HEK293 (cell line): ENCODE measurements around the gene NECTIN4.
A peak's percentile ranks its signal among the peaks of the same experiment; 100 is the strongest.

Experiments
- CTCF ChIA-PET: fragments of 350-600 bp; formaldehyde crosslinking; extraction: SDS; loops from one replicate; lab custom pipeline; 2021; ENCODE audit warnings: antibody characterized with exemption; lab: Yijun Ruan, JAX
- POLR2A ChIA-PET: fragments of 300-600 bp; formaldehyde crosslinking; extraction: SDS; loops from one replicate; lab custom pipeline; 2020; ENCODE audit warnings: antibody characterized with exemption, inconsistent platforms; lab: Yijun Ruan, JAX
- H3K27ac ChIP-seq: fragments of 200-500 bp; sonication (Bioruptor generic); 2 replicates; pipeline ENCODE4 v1.5.1; 2014; ENCODE audit warnings: low read depth, low read length, control low read depth, inconsistent platforms; ENCODE audit errors: extremely low read depth
- H3K36me3 ChIP-seq, 2 experiments: fragments of 200-500 bp in 1 of 2; sonication (Bioruptor generic) in 1 of 2; 1 replicate in 1 of 2; 2 replicates in 1 of 2; pipeline ENCODE4 v1.5.1; 2014 to 2017; ENCODE audit warnings: inconsistent platforms in 2 of 2, low read length in 2 of 2; ENCODE audit not compliant: control insufficient read depth in 2 of 2, insufficient read depth in 1 of 2
- H3K4me1 ChIP-seq: fragments of 200-500 bp; sonication (Bioruptor generic); 2 replicates; pipeline ENCODE4 v1.5.1; 2014; ENCODE audit warnings: mild to moderate bottlenecking, low read length, inconsistent platforms; ENCODE audit not compliant: control insufficient read depth, insufficient read depth
- H3K4me3 ChIP-seq: 2 replicates; pipeline ENCODE4 v1.5.1; 2011; ENCODE audit warnings: low read depth, mild to moderate bottlenecking, control low read depth, low read length, moderate library complexity
- H3K9me3 ChIP-seq: fragments of 200-500 bp; sonication (Bioruptor generic); 2 replicates; pipeline ENCODE4 v1.5.1; 2014; ENCODE audit warnings: low read depth, low read length, inconsistent platforms; ENCODE audit not compliant: control insufficient read depth, insufficient read depth
- KLF1 ChIP-seq: fragments of 450-650 bp; formaldehyde crosslinking; IDR thresholded peaks from 2 replicates; pipeline ENCODE4 v1.5.1; 2016; ENCODE audit warnings: missing biosample characterization, missing genetic modification characterization
- KLF8 ChIP-seq: fragments of 450-650 bp; formaldehyde crosslinking; IDR thresholded peaks from 2 replicates; pipeline ENCODE4 v1.5.1; 2016; ENCODE audit warnings: missing biosample characterization, missing genetic modification characterization
- ZBTB20 ChIP-seq: fragments of 450-650 bp; formaldehyde crosslinking; IDR thresholded peaks from 2 replicates; pipeline ENCODE4 v1.5.1; 2016; ENCODE audit warnings: missing biosample characterization, missing genetic modification characterization
- ZBTB49 ChIP-seq: fragments of 450-650 bp; formaldehyde crosslinking; IDR thresholded peaks from 2 replicates; pipeline ENCODE4 v1.5.1; 2016; ENCODE audit warnings: missing biosample characterization, missing genetic modification characterization, low read depth
- ZFHX2 ChIP-seq: fragments of 450-650 bp; formaldehyde crosslinking; conservative IDR thresholded peaks from 2 replicates; pipeline ENCODE4 v1.5.1; 2016; ENCODE audit warnings: missing biosample characterization, missing genetic modification characterization
- ZFP41 ChIP-seq: fragments of 450-650 bp; formaldehyde crosslinking; IDR thresholded peaks from 2 replicates; pipeline ENCODE4 v1.5.1; 2016; ENCODE audit warnings: missing biosample characterization, missing genetic modification characterization, borderline replicate concordance
- ZNF10 ChIP-seq: fragments of 450-650 bp; formaldehyde crosslinking; IDR thresholded peaks from 2 replicates; pipeline ENCODE4 v1.5.1; 2017; ENCODE audit warnings: missing biosample characterization, missing genetic modification characterization
- ZNF138 ChIP-seq: fragments of 450-650 bp; formaldehyde crosslinking; IDR thresholded peaks from 2 replicates; pipeline ENCODE4 v1.5.1; 2016; ENCODE audit warnings: missing biosample characterization, missing genetic modification characterization, borderline replicate concordance
- ZNF16 ChIP-seq: fragments of 450-650 bp; formaldehyde crosslinking; IDR thresholded peaks from 2 replicates; pipeline ENCODE4 v1.5.1; 2016; ENCODE audit warnings: low read depth, missing biosample characterization, missing genetic modification characterization
- ZNF174 ChIP-seq: fragments of 450-650 bp; formaldehyde crosslinking; IDR thresholded peaks from 2 replicates; pipeline ENCODE4 v1.5.0; 2017; ENCODE audit warnings: missing biosample characterization, mild to moderate bottlenecking, missing genetic modification characterization
- ZNF184 ChIP-seq: fragments of 450-650 bp; IDR thresholded peaks from 2 replicates; pipeline ENCODE4 v1.5.1; 2018; ENCODE audit warnings: missing biosample characterization, mild to moderate bottlenecking, missing genetic modification characterization
- ZNF223 ChIP-seq: fragments of 450-650 bp; formaldehyde crosslinking; IDR thresholded peaks from 2 replicates; pipeline ENCODE4 v1.5.1; 2016; ENCODE audit warnings: missing biosample characterization, missing genetic modification characterization
- ZNF341 ChIP-seq: fragments of 450-650 bp; formaldehyde crosslinking; IDR thresholded peaks from 2 replicates; pipeline ENCODE4; 2016; ENCODE audit warnings: low read depth, missing biosample characterization, missing genetic modification characterization
- ZNF449 ChIP-seq: fragments of 450-650 bp; formaldehyde crosslinking; IDR thresholded peaks from 2 replicates; pipeline ENCODE4 v1.5.1; 2017; ENCODE audit warnings: missing biosample characterization, mild to moderate bottlenecking, missing genetic modification characterization, moderate library complexity
- ZNF514 ChIP-seq: fragments of 450-650 bp; formaldehyde crosslinking; IDR thresholded peaks from 2 replicates; pipeline ENCODE4 v1.5.1; 2016; ENCODE audit warnings: missing biosample characterization, missing genetic modification characterization
- ZNF596 ChIP-seq: fragments of 450-650 bp; IDR thresholded peaks from 2 replicates; pipeline ENCODE4 v1.5.0; 2018; ENCODE audit warnings: missing biosample characterization, mild to moderate bottlenecking, missing genetic modification characterization, moderate library complexity
- ZNF670 ChIP-seq: fragments of 450-650 bp; formaldehyde crosslinking; IDR thresholded peaks from 2 replicates; pipeline ENCODE4 v1.5.1; 2016; ENCODE audit warnings: missing biosample characterization, missing genetic modification characterization, low read depth
- ZNF76 ChIP-seq: fragments of 450-650 bp; formaldehyde crosslinking; IDR thresholded peaks from 2 replicates; pipeline ENCODE4; 2016; ENCODE audit warnings: low read depth, missing biosample characterization, missing genetic modification characterization, borderline replicate concordance

The NECTIN4 gene

GRCh38 chr1:161069731-161070270, 19.6 kb downstream of the NECTIN4 start, which contains the start of gene ARHGAP30 (continued):
- no peak for TF ChIP-seq ZNF16
- TF ChIP-seq ZNF449 (tag by site-specific recombination) = no peak

- Histone ChIP-seq H3K4me3 (no peak overlapping the region), H3K9me3 (no peaks in the 10 kb centered on the region), H3K4me1 (no peaks in the 10 kb centered on the region), H3K27ac (no peak overlapping the region), H3K36me3 (peaks cover 0 to 13% of the 10 kb centered on the region in 2 experiments; a peak in 1 of 3 replicates)
- ChIA-PET POLR2A (no interaction called here), CTCF (interaction anchor here (0.8 to 6.1 kb wide), 3 partner anchors 24 to 41 kb away, joined by 3 to 56 read pairs (median 3); partner anchors contain the start of gene KLHDC9)
- TF ChIP-seq ZNF223 (tag by site-specific recombination) = no peak
- TF ChIP-seq ZBTB49 (tag by site-specific recombination) = no peak
- TF ChIP-seq ZNF76 = no peak
- TF ChIP-seq ZFP41 (tag by site-specific recombination) = no peak
- no peak for TF ChIP-seq KLF8 (tag by site-specific recombination)
- no peak for TF ChIP-seq ZNF596
- no peak for TF ChIP-seq ZNF670 (tag by site-specific recombination)
- TF ChIP-seq ZNF514 = no peak
- no peak for TF ChIP-seq ZBTB20 (tag by site-specific recombination)
- no peak for TF ChIP-seq ZNF184 (tag by site-specific recombination)
- no peak for TF ChIP-seq ZNF174 (tag by site-specific recombination)
- no peak for TF ChIP-seq ZFHX2 (tag by site-specific recombination)
- TF ChIP-seq ZNF138 (tag by site-specific recombination) = no peak
- TF ChIP-seq ZNF10 (tag by site-specific recombination) = no peak
Observed at GRCh38 chr1:161069241-161069640, 20.1 kb downstream of the NECTIN4 start.

GRCh38 chr1:161068306-161069234, 20.8 kb downstream of the NECTIN4 start:
- H3K4me1 ChIP-seq = no peaks in the 10 kb centered on the region
- TF ChIP-seq ZNF596 (no peak), ZNF341 (tag by site-specific recombination) (peak; percentile 47; the same call in 1 of the 2 replicates), KLF1 (tag by site-specific recombination) (peak; percentile 89)
- POLR2A ChIA-PET = interaction anchor here (0.9 kb wide), 1 partner anchor 23 kb away, joined by 3 read pairs; the partner anchor contains the start of gene USF1
- no peaks in the 10 kb centered on the region for H3K9me3 ChIP-seq
- H3K36me3 ChIP-seq = peaks cover 0 to 13% of the 10 kb centered on the region in 2 experiments; a peak in 1 of 3 replicates
- CTCF ChIA-PET = interaction anchor here (0.6 to 1.5 kb wide), 2 partner anchors 29 to 75 kb away, joined by 3 to 13 read pairs; partner anchors contain the start of gene KLHDC9
- H3K4me3 ChIP-seq = no peak overlapping the region
- no peak overlapping the region for H3K27ac ChIP-seq
